Inflammatory macrophage treated with lipopolysaccharide for 4 hours (primary cell): ENCODE results near the gene STX5.
"Not testable (repeated sequence)": the region's sequence is repeated elsewhere in the genome, so short reads cannot be mapped to it uniquely, and the experiment has no call there.

Experiments used
- DNase-seq: peaks from one replicate; pipeline ENCODE4 v3.0.0-alpha.2; 2020

Gene STX5

DNA sequence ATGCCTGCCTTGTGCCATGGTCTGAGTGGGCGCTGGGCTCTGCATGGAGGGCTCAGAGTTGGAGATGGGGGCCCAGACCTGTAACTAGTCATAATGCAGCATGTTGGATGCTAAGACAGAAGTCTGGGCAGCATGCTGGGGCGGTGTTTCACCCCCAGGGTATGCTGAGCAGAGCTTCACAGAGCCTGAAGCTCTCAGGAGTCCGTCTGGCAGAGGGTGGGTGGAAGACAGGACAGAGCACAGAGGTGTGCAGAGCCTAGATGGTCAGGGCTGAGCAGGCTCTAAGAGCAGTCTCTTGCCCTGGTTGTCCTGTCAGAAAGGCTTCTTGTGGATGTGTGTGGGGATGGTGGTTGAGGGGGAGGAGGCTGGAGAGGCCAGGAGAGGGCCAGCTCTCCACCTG is 53.4 kb downstream of the STX5 start:
- DNase-seq = no peak

GRCh38 chr11:62777389-62777788 is 54.5 kb downstream of the STX5 start:
- peak; percentile 22 for DNase-seq

- no peak for DNase-seq
Measured at GRCh38 chr11:62775646-62776045, 56.2 kb downstream of the STX5 start.

- DNase-seq = no peak
Measured at GRCh38 chr11:62774407-62774806, 57.4 kb downstream of the STX5 start.

GRCh38 chr11:62771144-62772021 is 60.5 kb downstream of the STX5 start, which contains the start of gene TAF6L:
TSS of gene TAF6L (plus strand) at chr11:62771396. CDS start at chr11:62775784, 4,388 bp downstream.
- peak; percentile 97 for DNase-seq

DNA sequence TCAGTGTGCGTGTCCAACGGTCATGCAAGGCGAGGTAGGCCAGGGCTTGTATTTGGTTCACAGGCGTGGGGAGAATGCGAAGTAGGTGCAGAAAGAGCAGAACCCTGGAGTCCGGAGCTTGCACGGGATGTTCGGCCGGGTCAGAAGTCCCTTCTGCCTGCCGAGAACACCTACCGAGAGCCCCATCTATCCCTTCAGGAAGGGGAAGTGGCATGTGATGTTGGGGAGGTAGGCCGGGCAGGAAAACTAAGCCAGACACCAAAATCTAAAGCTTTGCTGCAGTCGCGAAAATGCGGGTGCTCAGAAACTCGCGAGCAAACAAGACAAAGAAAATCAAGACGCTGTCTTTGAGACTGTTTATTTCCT is 61.1 kb downstream of the STX5 start:
- no peak for DNase-seq

GRCh38 chr11:62760867-62761227 is 71.0 kb downstream of the STX5 start:
- not testable (repeated sequence) for DNase-seq

GRCh38 chr11:62757846-62758788 is 73.7 kb downstream of the STX5 start:
- DNase-seq = no peak
